CD14-positive monocyte (primary cell): Measurements from ENCODE around the gene MRPS6. TPM values are rescaled to one million over a fixed set of nuclear protein-coding genes. Genes with fewer than 3 reads are reported as not detected.

Source experiments
- DNase-seq, 3 donors: peaks; one replicate each; pipeline ENCODE4 v3.0.0-alpha.2; 2011 to 2022
- H2AFZ ChIP-seq: 2 replicates; pipeline ENCODE4 v1.6.0; 2012; ENCODE audit warnings: mild to moderate bottlenecking, low read depth, low read length, inconsistent platforms; ENCODE audit not compliant: insufficient read depth, poor library complexity, severe bottlenecking
- H3K27ac ChIP-seq, 2 donors: 1 replicate in 1 of 2; 2 replicates in 1 of 2; pipeline ENCODE4 v1.5.1; 2012 to 2013; ENCODE audit warnings: low read length in 2 of 2, control low read depth in 1 of 2, inconsistent platforms in 1 of 2, low read depth in 1 of 2, mild to moderate bottlenecking in 1 of 2
- H3K27me3 ChIP-seq, 2 donors: one replicate each; pipeline versions ENCODE4 v1.6.0 to v1.6.1; 2011 to 2013; ENCODE audit warnings: low read length in 2 of 2; ENCODE audit not compliant: control insufficient read depth in 2 of 2, insufficient read depth in 2 of 2
- H3K36me3 ChIP-seq, 2 donors: replicated peaks in 1 of 2; 1 replicate in 1 of 2; 2 replicates in 1 of 2; pipeline versions ENCODE4 v1.5.1 to v1.6.1; 2012 to 2013; ENCODE audit warnings: low read length in 2 of 2, control low read depth in 1 of 2, inconsistent platforms in 1 of 2, mild to moderate bottlenecking in 1 of 2; ENCODE audit not compliant: insufficient read depth in 2 of 2, control insufficient read depth in 1 of 2
- H3K4me1 ChIP-seq, 2 donors: 1 replicate in 1 of 2; 2 replicates in 1 of 2; pipeline versions ENCODE4 v1.5.1 to v1.6.1; 2012 to 2013; ENCODE audit warnings: low read length in 2 of 2, control low read depth in 1 of 2, inconsistent platforms in 1 of 2, mild to moderate bottlenecking in 1 of 2, moderate library complexity in 1 of 2; ENCODE audit not compliant: insufficient read depth in 2 of 2, control insufficient read depth in 1 of 2
- H3K4me2 ChIP-seq: replicated peaks from 2 replicates; pipeline ENCODE3; 2012; ENCODE audit warnings: low read length, moderate library complexity, mild to moderate bottlenecking; ENCODE audit not compliant: poor library complexity, severe bottlenecking; ENCODE audit errors: extremely low read depth
- H3K4me3 ChIP-seq, 3 experiments: fragments of 200-600 bp in 1 of 3; sonication (generic) in 1 of 3; replicated peaks in 1 of 3; 1 replicate in 2 of 3; 2 replicates in 1 of 3; pipeline ENCODE4 v1.5.1; 2011 to 2013; ENCODE audit warnings: low read length in 3 of 3, mild to moderate bottlenecking in 3 of 3, control low read depth in 2 of 3, low read depth in 2 of 3, inconsistent platforms in 1 of 3, moderate library complexity in 1 of 3
- H3K79me2 ChIP-seq: 2 replicates; pipeline ENCODE4 v1.6.0; 2012; ENCODE audit warnings: mild to moderate bottlenecking, control low read depth, inconsistent platforms, low read length, moderate library complexity; ENCODE audit not compliant: insufficient read depth
- H3K9ac ChIP-seq: 2 replicates; pipeline ENCODE4 v1.6.0; 2017; ENCODE audit warnings: low read length, mild to moderate bottlenecking; ENCODE audit not compliant: insufficient read depth, poor library complexity, severe bottlenecking
- H3K9me3 ChIP-seq, 2 donors: replicated peaks in 1 of 2; 1 replicate in 1 of 2; 2 replicates in 1 of 2; pipeline versions ENCODE4 v1.5.1 to v1.6.1; 2012 to 2013; ENCODE audit warnings: low read length in 2 of 2, control low read depth in 1 of 2; ENCODE audit not compliant: control insufficient read depth in 1 of 2, insufficient read depth in 1 of 2
- H4K20me1 ChIP-seq: 2 replicates; pipeline ENCODE4 v1.6.0; 2012; ENCODE audit warnings: mild to moderate bottlenecking, low read length, control low read depth, moderate library complexity; ENCODE audit not compliant: insufficient read depth
- H3K27ac Mint-ChIP-seq, 7 donors: one replicate each; pipeline ENCODE4 v1.8.0; 2020; ENCODE audit warnings: mild to moderate bottlenecking in 7 of 7, mixed read lengths in 7 of 7, moderate library complexity in 6 of 7, inconsistent platforms in 2 of 7
- H3K27me3 Mint-ChIP-seq, 3 donors: one replicate each; pipeline ENCODE4 v1.8.0; 2021 to 2022; ENCODE audit warnings: low read depth in 3 of 3, mild to moderate bottlenecking in 3 of 3, mixed read lengths in 3 of 3, moderate library complexity in 3 of 3, inconsistent platforms in 1 of 3
- H3K36me3 Mint-ChIP-seq, 2 donors: one replicate each; pipeline ENCODE4 v1.8.0; 2020; ENCODE audit warnings: mixed read lengths in 2 of 2, inconsistent platforms in 1 of 2, mild to moderate bottlenecking in 1 of 2
- H3K4me1 Mint-ChIP-seq: one replicate; pipeline ENCODE4 v1.8.0; 2020; ENCODE audit warnings: mild to moderate bottlenecking, mixed read lengths
- H3K4me3 Mint-ChIP-seq, 2 donors: one replicate each; pipeline ENCODE4 v1.8.0; 2020; ENCODE audit warnings: mild to moderate bottlenecking in 2 of 2, mixed read lengths in 2 of 2, moderate library complexity in 1 of 2
- H3K9me3 Mint-ChIP-seq, 7 donors: one replicate each; pipeline ENCODE4 v1.8.0; 2020 to 2022; ENCODE audit warnings: mixed read lengths in 7 of 7, mild to moderate bottlenecking in 6 of 7, moderate library complexity in 6 of 7, inconsistent platforms in 2 of 7
- CTCF ChIP-seq: fragments of 200-600 bp; IDR thresholded peaks from one replicate; pipeline ENCODE4 v1.8.0; 2022; ENCODE audit warnings: antibody characterized with exemption, mild to moderate bottlenecking
- WGBS: methylation state at CpG from one replicate; pipeline ENCODE4 v1.1.5; 2013; ENCODE audit warnings: missing lambda C conversion rate; ENCODE audit not compliant: insufficient coverage; 5-methylcytosine and 5-hydroxymethylcytosine counted together
- intact Hi-C, 2 donors: fragments of 100-400 bp; cut with micrococcal nuclease; formaldehyde crosslinking; loops; one replicate each; pipeline versions ENCODE4 v1.15.0 to v1.15.1; 2023
- polyA plus RNA-seq, 3 donors: library from polyadenylated mRNA; depleted of rRNA in 1 of 3; unstranded in 2 of 3; stranded (reverse) in 1 of 3; fragments of 300-500 nt in 2 of 3; fragments of >200 nt in 1 of 3; fragmentation: Illumina TruSeq in 2 of 3; gene quantifications; 1 replicate in 2 of 3; 2 replicates in 1 of 3; pipeline ENCODE4 v1.2.3, GENCODE V29; 2012 to 2021

The MRPS6 gene
- polyA plus RNA-seq, 3 donors: 29.8 to 124 (median 101) TPM

GRCh38 chr21:34144224-34144623 lies 70.8 kb downstream of the MRPS6 start:
- Histone ChIP-seq H3K9me3 (peaks cover 14 to 27% of the 10 kb centered on the region in 2 donors), H3K36me3 (peaks cover 9 to 46% of the 10 kb centered on the region in 2 donors), H3K4me3 (no peak overlapping the region), H3K27ac (no peak overlapping the region), H2AFZ (no peak overlapping the region), H3K4me2 (no peak overlapping the region), H3K79me2 (no peaks in the 10 kb centered on the region), H3K27me3 (no peaks in the 10 kb centered on the region), H3K9ac (no peak overlapping the region), H4K20me1 (no peaks in the 10 kb centered on the region), H3K4me1 (no peaks in the 10 kb centered on the region)
- Mint-ChIP-seq H3K9me3 (peaks cover 9 to 33% (median 16%) of the 10 kb centered on the region in 7 donors), H3K36me3 (peaks cover 51 to 53% of the 10 kb centered on the region in 2 donors), H3K4me3 (no peak overlapping the region), H3K4me1 (no peaks in the 10 kb centered on the region), H3K27me3 (peaks cover 0 to 4% (median 0%) of the 10 kb centered on the region in 3 donors), H3K27ac (peak overlapping the region in 2 of 7 donors; percentile 20 to 31)
- WGBS: 93% methylated on average over 6 of the region's 6 CpGs
- intact Hi-C loops: no loop called here
- no peak for TF ChIP-seq CTCF
- no peak for DNase-seq

- Histone ChIP-seq H3K36me3 (peaks cover 9 to 26% of the 10 kb centered on the region in 2 donors), H3K9me3 (peaks cover 14 to 27% of the 10 kb centered on the region in 2 donors), H4K20me1 (no peaks in the 10 kb centered on the region), H3K4me3 (no peak overlapping the region), H3K9ac (no peak overlapping the region), H3K79me2 (no peaks in the 10 kb centered on the region), H3K4me1 (peaks cover 9 to 11% of the 10 kb centered on the region in 2 donors), H3K4me2 (no peak overlapping the region), H2AFZ (no peak overlapping the region), H3K27ac (no peak overlapping the region), H3K27me3 (no peaks in the 10 kb centered on the region)
- peaks cover 13% of the 10 kb centered on the region for H3K4me1 Mint-ChIP-seq
- DNase-seq: no peak
- peak overlapping the region in 2 of 7 donors; percentile 22 to 55 for H3K27ac Mint-ChIP-seq
- no peak for TF ChIP-seq CTCF
- peaks cover 11 to 46% (median 21%) of the 10 kb centered on the region in 7 donors for H3K9me3 Mint-ChIP-seq
- no peak overlapping the region for H3K4me3 Mint-ChIP-seq
- H3K36me3 Mint-ChIP-seq: peaks cover 27 to 38% of the 10 kb centered on the region in 2 donors
- intact Hi-C loops: no loop called here
- 98% methylated on average over 8 of the region's 10 CpGs for WGBS
- peaks cover 0 to 4% (median 0%) of the 10 kb centered on the region in 3 donors for H3K27me3 Mint-ChIP-seq
These were observed 74.5 kb downstream of the MRPS6 start for GRCh38 chr21:34147792-34148418.
